Dermis lymphatic vessel endothelial cell (primary cell): ENCODE data around the gene MRAS. TPM values are rescaled to one million over a fixed set of nuclear protein-coding genes. Genes with fewer than 3 reads are reported as not detected.

ENCODE experiments used
- total RNA-seq: library from RNA; depleted of rRNA; stranded (reverse); fragments of >200 nt; gene quantifications from 2 replicates; pipeline ENCODE4 v1.2.1, GENCODE V29; 2014

Gene MRAS
- 4.9 and 6.6 TPM in 2 replicates for total RNA-seq

DNA sequence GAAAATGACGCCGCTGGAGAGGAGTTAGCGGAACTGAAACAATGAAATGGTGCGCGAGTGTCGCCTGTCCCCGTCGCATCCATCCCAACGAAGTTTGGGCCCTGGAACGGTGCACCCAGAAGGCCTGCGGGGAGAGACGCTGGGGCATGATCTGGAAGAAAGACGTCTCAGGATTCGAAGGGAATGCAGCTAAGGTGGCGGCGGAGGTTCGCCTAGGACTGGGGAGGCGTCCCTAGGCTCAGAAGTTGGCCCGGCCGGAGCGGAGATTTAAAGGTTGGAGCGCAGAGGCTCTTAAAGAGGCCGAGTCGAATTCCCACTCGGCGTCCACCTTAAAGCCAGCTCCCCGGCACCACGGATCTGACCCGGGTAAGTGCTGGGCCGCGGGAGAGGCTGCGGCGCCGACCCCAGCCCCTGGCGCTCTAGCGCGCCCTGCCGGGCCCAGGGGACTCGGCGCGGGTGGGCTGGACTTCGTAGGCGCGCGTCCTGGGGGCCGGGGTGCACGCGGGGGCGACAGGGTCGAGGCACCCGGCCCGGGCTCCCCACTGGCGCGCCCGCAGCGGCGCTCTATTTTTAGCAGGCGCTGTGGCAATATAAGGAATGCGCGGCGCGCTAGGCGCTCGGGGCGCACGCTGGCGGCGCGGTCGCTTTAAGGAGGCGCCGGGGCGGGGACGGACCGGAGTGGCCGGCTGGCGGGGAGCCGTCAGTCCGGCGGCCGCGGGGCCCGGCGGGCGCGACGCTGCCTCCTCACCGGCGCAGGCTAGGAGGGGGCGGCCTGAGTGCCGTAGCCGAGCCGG is at the start of gene MRAS:
MRAS (plus strand) TSS at position 620 of the 794 bp plus-strand sequence. CDS start 24,305 bp downstream, outside the sequence.

DNA sequence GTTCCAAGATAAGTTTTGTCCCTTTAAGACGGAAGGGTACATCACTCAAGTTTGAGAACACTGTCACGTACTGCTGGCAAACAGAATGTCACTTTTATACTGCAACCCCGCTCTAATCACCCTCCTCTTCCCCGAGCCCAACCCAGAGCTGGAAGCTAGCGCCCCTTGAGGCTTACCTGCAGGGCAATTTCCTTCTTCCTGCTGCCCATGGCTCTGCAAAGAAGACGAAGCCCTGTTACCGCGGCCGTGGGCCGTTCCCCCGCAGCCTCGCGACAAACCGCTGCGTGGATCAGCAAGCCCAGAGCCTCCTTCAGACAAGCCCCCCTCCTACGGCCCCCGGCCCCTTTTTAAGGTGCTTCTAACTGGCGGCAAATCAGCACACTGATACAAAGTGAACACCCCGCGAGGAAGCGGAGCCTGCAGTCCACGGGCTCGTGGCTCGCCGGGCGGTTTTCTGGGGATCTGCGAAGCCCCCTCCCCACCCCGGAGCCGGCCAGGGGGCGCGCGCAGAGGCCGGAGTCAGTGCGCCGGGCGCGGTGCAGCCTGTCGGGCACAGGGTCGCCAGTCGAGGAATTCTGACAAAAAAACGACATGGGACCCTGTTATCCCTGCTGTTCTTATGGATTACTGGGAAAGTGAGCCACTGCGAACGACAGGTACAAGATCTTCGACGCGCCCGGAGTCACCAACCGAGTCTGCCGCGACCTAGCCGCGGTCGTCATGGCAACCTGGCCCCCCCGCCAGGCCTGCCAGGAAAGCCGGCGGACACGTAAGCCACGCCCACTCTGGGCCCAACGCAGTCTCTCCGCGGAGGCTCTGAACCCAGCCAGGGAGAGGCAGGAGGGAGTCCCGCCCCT is 19.0 kb upstream of the MRAS start, which contains the start of gene NME9:
NME9 (minus strand) TSS at position 725 of the 857 bp plus-strand sequence; CDS start at position 209, 516 bp downstream.

DNA sequence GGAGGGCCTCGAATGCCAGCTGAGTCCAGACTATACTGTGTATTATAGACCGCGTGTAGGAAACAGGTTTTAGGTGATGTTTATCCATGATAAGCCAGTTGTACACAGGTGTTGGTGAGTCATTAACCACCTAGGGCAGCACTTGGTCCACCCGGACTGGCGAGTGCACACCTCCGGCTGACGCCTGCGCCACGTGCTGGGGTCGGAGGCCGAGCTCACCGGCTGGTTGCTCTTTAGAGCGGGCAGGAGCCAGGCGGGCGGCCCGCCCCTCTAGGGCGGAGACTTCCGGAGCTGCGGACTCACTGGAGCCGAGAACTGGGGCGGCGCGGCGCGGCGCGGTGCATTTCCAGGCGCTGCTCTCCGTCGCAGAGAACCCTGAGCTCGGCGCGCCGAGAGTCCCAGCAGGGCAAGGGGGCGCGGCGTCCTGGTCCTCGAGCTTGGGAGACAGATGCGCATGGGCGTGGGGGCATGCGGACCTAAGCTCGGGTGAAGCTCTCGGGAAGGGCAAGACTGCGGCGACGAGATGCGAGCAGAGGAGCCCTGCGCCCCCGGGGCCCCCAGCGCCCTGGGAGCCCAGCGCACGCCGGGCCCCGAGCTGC is 86.0 kb downstream of the MRAS start, which contains the start of gene ESYT3:
ESYT3 (plus strand) TSS at position 341 of the 599 bp plus-strand sequence; CDS start at position 524, 183 bp downstream.

Other genes with a start within 250 kb of the MRAS start
- gene DZIP1L, start 233.0 kb upstream of the MRAS start, total RNA-seq: 1.3 and 2.7 TPM in 2 replicates
- not detected in 2 replicates for gene A4GNT, start 216.2 kb upstream of the MRAS start, total RNA-seq
- 14.2 and 18.5 TPM in 2 replicates for gene DBR1, start 173.7 kb upstream of the MRAS start, total RNA-seq
- gene ARMC8, start 161.3 kb upstream of the MRAS start, total RNA-seq: 35.2 and 43.4 TPM in 2 replicates
- not detected in 2 replicates for gene NME9, start 18.7 kb upstream of the MRAS start, total RNA-seq
- gene ESYT3, start 86.0 kb downstream of the MRAS start, total RNA-seq: not detected in 2 replicates
- 15.6 and 16.0 TPM in 2 replicates for gene CEP70, start 245.7 kb downstream of the MRAS start, total RNA-seq